Spleen (tissue), 7 donors: ENCODE data around the gene ACTN4.
A peak's percentile ranks its signal among the peaks of the same experiment; 100 is the strongest.

Experiments used
- POLR2AphosphoS5 ChIP-seq, 3 donors: sonication (generic); formaldehyde crosslinking; IDR thresholded peaks; one replicate each; pipeline ENCODE4 v1.5.1; 2017; ENCODE audit warnings: antibody characterized with exemption in 3 of 3
- TF ChIP-seq, protein P1 (sequence below), 11 experiments: fragments of 200-600 bp in 7 of 11; fragments of 450-650 bp in 4 of 11; sonication (generic) in 4 of 11; IDR thresholded peaks in 8 of 11; conservative IDR thresholded peaks in 3 of 11; 1 replicate in 7 of 11; 2 replicates in 4 of 11; pipeline versions ENCODE4 v1.4.0 to v1.8.0; 2016 to 2021; ENCODE audit warnings: antibody characterized with exemption in 11 of 11, inconsistent platforms in 4 of 11, mild to moderate bottlenecking in 1 of 11
- donor health status: DM: no; HTN: no; CAD: no; lungs with moderate emphysema.
- donor health status: DM: no; HTN: no; CAD: no.
- donor health status: DM: no; HTN: no; CAD: no.

DNA sequence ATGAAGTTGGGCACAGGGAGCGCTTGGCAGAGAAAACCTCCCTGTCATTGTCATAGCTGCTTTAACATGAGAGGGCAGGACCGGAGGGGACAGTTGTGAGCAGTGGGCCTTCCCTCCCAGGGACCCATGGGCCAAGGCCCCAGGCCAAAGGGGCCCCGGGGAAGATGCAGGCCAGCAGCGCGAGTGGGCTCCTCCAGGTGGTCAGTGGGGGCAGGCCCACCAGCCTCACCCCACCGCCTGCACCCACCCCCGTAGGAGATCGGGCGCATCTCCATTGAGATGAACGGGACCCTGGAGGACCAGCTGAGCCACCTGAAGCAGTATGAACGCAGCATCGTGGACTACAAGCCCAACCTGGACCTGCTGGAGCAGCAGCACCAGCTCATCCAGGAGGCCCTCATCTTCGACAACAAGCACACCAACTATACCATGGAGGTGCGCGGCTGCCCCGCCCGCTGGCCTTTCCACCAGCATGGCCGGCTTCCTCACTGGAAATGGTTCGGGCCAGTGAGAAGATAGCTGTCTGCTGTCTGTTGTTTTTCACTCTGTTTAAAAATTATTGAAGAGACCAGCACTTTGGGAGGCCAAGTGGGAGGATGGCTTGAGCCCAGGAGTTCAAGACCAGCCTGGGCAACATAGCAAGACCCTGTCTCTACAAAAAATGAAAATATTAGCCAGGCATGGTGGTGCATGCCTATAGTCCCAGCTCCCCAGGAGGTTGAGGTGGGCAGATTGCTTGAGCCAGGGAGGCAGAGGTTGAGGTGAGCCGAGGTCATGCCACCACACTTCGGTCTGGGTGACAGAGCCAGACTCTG, 78.2 kb downstream of the ACTN4 start:
- TF ChIP-seq, protein P1, sequence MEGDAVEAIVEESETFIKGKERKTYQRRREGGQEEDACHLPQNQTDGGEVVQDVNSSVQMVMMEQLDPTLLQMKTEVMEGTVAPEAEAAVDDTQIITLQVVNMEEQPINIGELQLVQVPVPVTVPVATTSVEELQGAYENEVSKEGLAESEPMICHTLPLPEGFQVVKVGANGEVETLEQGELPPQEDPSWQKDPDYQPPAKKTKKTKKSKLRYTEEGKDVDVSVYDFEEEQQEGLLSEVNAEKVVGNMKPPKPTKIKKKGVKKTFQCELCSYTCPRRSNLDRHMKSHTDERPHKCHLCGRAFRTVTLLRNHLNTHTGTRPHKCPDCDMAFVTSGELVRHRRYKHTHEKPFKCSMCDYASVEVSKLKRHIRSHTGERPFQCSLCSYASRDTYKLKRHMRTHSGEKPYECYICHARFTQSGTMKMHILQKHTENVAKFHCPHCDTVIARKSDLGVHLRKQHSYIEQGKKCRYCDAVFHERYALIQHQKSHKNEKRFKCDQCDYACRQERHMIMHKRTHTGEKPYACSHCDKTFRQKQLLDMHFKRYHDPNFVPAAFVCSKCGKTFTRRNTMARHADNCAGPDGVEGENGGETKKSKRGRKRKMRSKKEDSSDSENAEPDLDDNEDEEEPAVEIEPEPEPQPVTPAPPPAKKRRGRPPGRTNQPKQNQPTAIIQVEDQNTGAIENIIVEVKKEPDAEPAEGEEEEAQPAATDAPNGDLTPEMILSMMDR (IDR thresholded peaks at IDR 0.05 in 8 of 11, conservative IDR thresholded peaks at IDR 0.05 in 3 of 11): no peak
- TF ChIP-seq POLR2AphosphoS5 (IDR thresholded peaks at IDR 0.05): peak in 2 of 3 donors; percentile 13 to 62
